CD4-positive, alpha-beta T cell treated with Interleukin-4 for 4 hours (primary cell): ENCODE data around the gene SLC25A41.

Experiments used
- DNase-seq: peaks from one replicate; pipeline ENCODE4 v3.0.0-alpha.2; 2020

SLC25A41 gene

DNA sequence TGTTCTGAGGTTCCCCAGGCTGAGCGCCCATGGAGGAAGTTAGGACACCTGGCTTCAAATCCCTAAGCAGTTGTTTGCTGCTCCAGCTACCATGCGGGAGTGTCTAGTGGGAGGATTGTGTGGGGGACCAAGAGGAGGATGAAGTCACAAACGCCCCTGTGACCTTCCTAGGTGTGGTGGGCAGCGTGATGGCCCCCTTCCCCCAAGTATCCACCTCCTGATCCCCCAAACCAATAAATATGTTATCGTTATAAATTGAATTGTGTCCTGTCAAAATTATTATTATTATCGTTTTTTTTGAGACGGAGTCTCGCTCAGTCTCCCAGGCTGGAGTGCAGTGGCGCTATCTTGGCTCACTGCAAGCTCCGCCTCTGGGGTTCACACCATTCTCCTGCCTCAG, at the start of gene SLC25A41:
TSS of gene SLC25A41 (minus strand) at position 101 of the 400 bp plus-strand sequence. CDS start at position 31, 70 bp downstream.
- no peak for DNase-seq

DNA sequence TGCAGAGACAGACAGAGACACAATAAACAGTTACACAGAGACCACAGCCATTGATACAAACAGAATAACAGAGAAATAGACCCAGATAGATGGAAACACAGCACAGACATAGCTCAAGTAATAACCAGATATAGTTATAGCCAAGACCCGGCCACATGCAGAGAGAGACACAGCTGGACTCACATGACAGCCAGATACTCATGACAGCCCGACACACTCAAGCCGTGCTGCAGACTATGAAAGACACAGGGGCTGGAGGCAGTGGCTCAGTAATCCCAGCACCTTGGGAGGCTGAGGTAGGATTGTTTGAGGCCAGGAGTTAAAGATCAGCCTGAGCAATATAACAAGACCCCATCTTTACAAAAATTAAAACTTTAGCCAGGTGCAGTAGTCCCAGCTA, 49.7 kb upstream of the SLC25A41 start:
- DNase-seq: no peak

DNA sequence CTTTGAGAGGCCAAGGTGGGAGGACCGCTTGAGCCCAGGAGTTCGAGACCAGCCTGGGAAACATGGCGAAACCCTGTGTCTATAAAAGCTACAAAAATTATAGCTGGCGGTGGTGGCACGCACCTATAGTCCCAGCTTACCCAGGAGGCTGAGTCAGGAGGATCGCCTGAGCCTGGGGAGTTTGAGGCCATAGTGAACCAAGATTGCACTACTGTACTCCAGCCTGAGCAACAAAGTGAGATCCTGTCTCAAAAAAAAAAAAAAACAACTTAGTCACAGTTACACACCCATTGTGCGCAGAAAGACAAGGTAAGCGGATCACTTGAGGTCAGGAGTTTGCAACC, 48.8 kb upstream of the SLC25A41 start:
- DNase-seq: peak; percentile 10

DNA sequence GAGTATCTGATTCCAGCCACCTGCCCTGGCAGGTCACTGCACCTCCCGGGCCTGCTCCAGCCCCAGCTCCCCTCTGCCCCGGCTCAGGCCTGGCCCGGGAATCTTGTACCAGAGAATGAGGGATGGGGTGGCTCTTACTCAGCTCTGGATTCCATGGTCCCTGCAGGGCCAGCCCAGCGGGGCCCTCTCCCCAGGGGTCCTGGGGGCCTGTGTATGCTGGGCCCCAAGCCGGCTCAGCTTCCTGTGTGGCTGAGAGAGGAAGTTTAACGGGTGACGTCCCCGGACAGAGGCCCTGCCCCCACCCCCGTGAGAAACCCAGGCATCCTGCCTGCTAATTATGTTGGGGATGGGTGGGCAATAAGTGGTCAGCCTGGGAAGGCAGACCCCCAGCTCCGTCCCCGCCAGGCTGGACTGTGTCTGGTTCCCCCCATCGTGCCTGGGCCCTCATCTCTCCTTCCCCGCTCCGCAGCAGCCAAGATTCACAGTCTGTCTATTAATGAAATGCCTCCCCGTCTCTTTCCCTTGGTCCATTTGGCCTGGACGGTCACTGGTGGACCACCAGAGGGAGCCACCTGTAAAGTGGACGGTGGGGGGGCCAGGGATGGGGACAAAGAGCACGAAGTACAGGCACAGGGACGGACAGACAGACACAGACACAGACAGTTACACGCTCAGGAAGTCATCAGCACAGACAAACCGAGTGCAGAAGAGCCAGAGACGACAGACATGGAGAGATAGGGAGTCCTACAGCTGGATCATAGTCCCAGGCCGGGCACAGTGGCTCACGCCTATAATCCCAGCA, 48.2 kb upstream of the SLC25A41 start, which contains the start of gene DENND1C:
TSS of gene DENND1C (minus strand) at position 247 of the 802 bp plus-strand sequence. CDS start at position 155, 92 bp downstream.
- peak; percentile 62 for DNase-seq

DNA sequence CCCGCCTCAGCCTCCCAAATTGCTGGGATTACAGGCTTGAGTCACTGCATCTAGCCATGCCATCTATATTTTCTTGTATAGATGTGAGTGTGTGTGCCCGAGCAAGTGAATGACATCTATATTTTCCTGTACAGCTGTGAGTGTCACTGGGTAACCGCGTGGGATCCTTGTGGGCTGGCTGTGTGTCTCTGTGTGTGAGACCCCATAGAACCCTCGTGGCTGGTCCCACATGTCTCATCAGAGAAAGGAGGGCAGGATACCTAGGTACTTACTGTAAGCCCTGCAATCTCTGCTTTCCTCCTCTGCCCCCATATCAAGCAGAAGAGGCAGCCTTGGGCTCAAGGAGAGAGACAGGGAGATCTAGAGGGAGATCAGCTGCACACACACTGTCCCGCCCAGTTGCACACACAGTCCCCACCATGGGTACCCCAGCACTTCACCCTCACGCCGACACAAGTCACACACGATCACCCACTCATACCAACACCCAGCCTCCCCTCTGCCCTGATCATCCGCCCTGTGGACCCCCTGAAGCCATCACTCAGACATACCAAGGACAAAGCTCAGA, 47.4 kb upstream of the SLC25A41 start:
- DNase-seq: peak; percentile 19

DNA sequence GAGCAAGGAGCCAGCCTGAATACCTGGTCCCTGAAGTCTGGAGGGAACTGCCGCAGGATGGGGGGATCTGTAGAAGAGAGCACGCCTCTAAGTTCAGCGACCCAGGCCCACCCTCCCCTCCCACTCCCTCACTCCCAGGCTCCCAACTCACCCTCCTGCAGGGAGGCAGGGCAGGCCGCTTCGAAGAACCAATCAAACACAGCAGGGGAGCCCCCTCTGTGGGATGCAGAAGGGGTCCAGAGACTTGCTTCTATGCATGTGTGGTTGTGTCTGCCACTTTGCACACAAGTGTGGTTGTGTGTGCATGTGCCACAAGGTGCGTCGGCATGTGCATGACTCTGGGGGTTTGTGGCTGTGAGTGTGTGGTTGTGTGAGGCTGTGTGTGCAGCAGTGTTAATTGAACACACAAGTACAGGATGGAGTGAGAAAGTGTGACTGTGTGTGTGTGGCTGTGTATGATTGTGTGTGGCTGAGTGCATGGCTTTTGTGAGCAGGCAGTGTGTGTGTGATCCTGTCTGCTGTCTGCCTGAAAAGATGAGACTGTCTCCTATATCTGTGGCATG, 46.4 kb upstream of the SLC25A41 start:
- peak; percentile 19 for DNase-seq

DNA sequence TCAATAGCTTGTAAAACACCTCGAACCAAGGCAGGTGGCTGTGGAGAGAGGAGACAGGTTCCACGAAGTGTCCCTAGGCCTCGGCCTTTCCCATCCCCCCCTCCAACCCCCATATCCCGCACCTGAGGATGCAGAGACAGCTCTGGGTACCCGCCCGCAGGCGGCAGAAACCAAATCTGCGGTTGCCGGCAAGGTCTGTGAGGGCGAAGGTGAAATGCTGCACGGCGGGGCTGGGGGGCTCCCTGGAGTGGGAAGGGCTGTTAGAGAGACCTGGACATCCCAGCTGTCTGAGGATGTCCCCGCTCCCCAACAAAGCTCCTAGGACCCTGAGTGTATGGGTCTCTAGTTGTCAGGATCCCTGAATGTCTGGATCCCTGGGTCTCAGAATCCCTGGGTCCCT, 45.3 kb upstream of the SLC25A41 start:
- DNase-seq: no peak

DNA sequence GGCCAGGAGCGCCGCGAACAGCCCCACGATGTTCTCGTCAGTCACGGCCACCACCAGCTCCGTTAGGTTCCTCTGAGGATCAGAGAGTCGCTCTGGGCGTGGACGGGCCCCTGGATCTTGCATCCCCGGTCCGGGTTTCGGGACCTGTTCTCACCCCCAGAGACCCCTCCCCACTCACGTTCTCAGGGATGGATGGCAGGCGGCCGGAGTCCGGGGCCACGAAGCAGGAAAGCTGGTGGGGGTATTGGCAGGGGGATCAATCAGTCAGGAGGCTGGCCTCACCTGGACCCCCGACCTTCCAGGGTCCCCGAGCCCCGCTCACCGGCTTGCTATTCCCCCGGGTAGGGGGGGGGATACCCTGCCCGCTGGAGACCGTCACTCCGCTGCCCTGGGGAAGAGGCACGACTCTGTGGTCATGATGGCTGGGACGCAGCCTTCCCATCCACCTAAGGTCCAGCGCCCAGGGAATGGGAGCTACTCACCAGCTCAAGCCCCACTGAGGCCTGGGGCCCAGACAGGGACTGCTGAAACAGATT, 43.4 kb upstream of the SLC25A41 start:
- no peak for DNase-seq

DNA sequence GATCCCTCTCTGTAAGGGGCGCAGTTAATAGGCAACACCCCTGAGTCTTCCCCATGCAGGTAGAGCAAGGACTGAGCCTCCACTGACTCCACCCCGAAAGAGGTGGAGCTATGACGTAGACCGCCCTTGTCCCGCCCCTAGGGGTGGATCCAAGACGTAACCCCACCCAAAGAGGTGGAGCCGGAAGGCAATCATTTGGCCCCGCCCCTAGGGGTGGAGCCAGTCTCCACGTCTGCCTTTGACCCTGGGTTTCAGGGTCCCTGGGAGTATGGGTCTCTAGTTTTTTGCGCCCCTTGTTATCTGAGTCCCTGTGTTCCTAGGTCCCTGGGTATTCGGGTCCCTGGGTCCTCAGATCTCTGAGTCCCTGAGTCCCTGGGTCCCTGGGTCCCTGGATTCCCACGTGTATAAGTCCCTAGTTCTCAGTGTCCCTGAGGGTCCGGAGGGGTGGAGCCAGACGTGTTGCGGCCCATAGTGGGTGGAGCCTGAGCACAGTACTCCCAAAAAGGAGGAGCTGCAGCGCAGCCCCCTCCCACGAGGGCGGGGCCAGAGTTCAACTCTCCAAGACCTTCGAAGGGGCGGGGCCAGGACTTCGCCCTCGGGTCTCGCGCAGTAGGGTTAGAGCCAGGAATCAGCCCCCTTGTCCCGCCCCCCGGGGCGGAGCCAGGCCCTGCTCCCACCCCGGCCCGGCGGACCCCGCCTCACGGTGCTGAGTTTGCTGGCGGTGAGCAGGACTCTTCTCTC, 42.8 kb upstream of the SLC25A41 start:
- peak; percentile 14 for DNase-seq

DNA sequence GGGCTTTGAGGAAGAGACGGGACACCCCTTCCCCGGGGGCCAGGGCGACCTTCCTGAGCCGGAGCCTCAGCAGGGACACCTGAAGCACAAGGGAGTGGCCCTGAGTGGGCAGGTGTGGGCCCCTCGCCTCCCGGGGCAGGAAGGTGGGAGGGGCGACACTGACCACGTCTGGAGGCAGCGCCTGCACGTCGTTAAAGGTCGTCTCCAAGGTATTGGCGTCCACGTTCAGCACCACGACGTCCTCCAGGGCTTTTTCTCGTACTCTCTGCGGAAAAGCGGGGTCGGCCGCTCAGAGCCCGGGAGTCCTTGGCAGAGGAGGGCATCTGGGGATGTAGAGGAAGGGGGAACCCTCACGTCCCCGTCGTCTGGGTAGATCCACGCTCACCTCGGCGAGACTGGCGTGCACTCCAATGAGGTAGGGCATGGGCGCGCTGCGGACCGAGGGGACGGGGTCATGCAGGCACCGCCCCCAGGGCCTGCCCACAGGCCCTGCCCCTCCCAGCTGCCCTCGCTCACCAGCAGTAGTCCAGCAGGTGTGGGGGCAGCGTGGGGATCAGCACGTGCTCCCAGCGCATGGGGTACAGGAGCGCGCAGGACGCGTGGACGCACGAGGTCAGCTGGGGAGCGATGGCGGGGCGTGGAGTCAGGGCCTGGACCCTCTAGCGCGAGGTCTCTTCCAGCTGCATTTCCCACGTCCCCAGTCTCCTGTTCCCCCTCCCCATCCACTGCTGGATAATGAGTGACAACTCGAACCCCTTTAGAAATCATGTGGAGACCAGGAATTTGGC, 42.0 kb upstream of the SLC25A41 start:
- no peak for DNase-seq

DNA sequence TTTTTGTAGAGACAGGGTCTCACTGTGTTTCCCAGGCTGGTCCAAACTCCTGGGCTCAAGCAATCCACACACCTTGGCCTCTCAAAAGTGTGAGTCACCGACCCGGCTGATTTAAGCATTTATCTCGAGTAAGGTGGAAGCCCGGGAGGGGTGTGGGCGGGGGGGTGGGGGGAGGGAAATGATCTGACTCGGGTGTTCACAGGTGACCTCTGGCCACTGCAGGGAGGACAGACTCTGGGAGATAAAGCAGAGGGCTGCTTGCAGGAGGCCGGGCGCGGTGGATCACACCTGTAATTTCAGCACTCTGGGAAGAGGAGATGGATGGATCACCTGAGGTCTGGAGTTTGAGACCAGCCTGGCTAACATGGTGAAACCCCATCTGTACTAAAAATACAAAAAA, 40.1 kb upstream of the SLC25A41 start:
- DNase-seq: no peak

DNA sequence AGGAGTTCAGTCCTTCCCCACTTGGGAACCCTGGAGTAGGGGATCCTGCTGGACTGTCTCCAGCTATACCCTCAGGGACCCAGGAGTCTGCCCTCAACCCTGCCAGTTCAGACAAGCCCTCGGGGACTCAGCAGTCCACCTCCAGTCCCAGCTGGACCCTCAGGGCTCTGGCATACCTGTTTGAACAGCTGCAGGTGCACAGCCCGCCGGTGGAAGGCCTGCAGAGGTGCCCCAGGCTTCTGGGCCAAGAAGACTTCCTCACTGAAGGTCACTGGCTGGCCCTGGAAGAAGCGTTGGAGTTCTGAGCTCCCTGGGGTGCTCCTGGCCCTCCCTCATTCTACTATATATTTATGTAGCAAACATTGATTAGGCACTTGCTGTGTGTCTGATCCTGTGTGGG, 39.1 kb upstream of the SLC25A41 start:
- no peak for DNase-seq

DNA sequence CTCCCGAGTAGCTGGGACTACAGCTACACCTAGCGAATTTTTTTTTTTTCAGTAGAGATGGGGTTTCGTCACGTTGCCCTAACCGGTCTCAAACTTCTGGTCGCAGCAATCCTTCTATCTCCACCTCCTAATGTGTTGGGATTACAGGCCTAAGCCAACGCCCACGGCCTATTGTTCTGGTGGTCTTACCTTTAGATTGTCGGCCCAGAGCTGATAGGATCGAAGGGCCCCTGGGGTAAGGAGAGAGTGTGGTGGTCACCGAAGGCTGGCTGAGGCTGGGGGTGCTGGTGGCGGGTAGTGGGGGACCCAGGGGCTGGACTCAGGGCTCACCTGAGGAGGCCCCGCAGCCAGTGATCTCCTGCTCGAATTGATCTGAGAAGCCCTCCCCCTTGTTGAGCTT, 37.5 kb upstream of the SLC25A41 start:
- no peak for DNase-seq

DNA sequence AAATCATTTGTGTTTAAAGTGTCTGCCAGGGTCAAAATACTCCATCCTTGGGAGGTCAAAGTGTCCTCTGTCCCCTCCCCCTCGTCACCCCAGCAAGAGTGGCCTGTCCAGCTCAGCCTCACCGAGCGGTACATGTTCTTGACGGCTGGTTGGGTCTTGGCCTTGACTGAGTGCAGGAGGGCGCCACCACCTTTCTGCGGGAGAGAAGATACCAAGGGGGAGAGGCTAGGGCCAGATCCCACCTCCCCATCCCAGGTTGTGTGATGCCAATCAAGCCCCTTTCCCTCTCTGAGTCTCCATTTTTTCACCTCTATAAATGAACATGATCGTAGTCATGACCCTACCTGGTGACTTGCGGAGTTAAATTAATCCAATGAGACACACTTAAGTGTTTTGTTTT, 36.6 kb upstream of the SLC25A41 start:
- no peak for DNase-seq

DNA sequence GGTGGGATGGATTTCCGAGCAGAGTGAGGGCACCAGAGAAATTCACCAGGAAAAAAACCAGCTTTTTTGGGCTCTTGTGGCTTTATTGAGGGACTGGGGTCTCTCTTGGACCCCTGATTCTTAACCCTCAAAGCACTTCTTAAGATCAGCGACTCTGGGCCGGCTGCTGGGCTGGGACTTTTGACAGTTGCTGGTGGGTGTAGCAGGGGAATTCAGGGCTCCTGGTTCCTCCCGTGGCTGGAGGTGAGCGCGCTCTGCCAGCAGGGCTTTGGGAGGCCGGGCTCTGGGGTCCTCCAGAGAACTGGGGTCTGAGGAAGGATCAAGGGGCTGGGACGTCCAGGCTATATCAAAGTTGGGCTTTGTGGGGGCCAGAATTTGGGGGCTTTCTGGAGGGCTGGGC, 33.8 kb upstream of the SLC25A41 start:
- no peak for DNase-seq

DNA sequence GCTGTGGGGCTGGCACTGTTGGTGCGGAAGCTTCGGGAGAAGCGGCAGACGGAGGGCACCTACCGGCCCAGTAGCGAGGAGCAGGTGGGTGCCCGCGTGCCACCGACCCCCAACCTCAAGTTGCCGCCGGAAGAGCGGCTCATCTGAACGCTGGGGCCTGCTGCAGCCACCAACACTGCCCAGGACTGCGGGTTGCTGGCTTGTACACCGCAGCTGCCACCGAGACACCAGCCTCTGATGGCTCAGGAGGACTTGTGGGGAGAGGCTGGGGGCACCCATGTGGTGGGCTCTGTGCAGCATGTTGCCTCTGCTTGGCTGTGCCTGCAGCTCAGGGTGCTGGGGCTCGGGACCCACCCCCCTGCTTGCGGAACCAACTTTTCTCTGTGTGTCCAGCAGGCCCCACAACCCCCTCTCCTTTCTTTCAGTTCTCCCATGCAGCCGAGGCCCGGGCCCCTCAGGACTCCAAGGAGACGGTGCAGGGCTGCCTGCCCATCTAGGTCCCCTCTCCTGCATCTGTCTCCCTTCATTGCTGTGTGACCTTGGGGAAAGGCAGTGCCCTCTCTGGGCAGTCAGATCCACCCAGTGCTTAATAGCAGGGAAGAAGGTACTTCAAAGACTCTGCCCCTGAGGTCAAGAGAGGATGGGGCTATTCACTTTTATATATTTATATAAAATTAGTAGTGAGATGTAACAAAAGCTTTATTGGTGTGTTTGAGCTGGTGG, 33.1 kb upstream of the SLC25A41 start:
- no peak for DNase-seq

DNA sequence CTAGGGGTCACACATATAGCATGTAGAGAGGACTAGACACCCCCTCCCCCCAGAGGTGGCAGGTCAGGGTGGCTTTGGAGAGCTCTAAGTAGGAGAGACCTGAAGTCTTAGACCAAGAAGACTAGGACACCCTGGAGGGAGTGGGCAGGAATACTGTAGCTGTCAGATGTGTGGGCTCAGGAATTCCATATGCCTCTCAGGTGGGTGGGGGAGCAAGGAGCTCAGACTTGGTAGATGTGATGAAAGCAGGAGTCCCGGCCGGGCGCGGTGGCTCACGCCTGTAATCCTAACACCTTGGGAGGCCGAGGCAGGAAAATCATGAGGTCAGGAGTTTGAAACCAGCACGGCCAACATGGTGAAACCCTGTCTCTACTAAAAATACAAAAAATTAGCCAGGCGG, 32.1 kb upstream of the SLC25A41 start:
- DNase-seq: no peak

DNA sequence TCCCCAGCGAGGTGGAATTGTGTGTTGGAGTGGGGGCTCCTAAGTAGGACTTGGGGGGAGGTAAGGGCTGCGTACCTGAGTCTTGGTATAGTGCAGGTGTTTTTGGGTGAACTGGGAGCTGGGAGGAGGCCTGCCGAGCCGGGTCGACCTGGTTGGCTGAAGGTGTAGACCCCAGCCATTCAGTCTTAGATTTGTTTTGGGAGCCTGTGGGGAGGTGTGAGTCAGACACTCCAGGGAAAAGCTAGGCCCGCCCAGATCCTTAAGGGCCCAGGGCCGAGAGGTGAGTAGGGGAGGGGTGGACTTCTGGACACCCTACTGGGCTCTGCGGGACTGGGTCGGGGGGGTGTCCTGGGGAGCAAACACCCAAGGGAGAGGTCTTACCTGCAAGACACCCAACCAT, 31.4 kb upstream of the SLC25A41 start:
- DNase-seq: no peak

DNA sequence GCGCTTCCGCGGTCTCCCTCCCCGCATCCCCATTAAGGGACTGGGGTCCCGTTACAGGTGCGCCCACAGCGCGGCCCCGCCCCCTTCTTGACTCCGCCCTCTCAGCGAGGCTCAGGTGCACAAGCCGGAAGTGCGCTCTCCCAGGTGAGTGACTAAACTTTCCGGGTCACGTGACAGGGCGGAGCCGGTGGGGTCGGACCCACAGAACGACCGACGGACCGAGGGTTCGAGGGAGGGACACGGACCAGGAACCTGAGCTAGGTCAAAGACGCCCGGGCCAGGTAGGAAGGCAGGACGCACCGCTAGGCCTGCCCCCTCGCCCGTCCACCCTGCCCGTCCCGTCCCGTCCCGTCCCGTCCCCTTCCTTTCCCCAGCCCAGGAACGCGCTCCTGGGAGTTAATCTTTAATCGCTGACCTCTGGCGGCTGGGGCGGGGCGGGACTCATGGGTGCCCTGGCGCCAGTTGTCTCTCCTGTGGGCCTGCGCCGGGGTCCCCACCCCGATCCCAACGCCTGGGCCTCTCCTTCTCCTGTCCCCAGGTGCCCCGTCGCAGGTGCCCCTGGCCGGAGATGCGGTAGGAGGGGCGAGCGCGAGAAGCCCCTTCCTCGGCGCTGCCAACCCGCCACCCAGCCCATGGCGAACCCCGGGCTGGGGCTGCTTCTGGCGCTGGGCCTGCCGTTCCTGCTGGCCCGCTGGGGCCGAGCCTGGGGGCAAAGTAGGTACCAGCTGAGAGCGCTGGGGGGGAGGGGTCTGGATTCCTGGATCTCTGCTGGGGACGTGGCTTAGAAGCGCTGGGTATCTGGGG, 30.7 kb upstream of the SLC25A41 start, which contains the start of gene CRB3:
TSS of gene CRB3 (plus strand) at position 202 of the 804 bp plus-strand sequence. CDS start at position 633, 431 bp downstream.
- DNase-seq: peak; percentile 52

DNA sequence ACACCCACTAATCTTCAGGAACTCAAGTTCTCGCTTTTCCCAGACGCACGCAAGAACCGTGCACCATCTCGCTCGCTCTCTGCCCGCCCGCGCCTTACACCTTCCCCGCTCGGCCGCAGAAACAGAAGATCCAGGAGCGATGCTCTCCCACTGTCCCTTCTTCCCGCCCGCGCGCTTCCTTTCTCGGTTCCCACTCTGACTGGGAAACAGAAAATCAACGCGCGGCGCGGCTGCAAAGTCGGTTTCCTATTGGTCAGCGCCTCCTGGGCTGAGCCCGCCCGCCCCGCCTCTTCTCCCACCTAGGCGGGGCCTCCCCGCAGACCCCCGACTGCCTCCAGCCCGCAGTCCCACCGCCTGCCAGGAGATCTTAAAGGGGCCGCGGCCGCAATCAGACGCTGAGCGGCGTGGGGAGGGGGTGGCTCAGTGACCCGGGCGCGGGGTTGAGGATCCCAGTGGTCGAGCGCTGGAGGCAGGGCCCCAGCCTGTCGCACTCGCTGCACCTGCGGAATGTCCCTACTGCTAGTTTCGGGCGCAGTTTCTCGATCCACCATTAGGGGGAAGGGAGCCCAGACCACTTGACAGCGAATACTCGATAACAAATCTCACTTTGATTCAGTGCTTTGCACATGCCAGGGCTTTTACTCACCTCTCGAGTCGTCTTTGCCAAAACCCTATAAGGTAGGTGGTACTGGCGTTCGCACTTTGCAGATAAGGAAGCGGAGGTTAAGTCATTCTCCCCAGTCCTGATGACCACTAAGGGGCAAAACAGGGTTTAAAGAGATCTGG, 26.7 kb upstream of the SLC25A41 start:
- peak; percentile 98 for DNase-seq
